ENCODE measurements around the gene MT1H. TPM values are rescaled to one million over a fixed set of nuclear protein-coding genes. Genes with fewer than 3 reads are reported as not detected.

MT1H gene
- total RNA-seq, 1 donor, result not detected

- H2AFZ ChIP-seq (ENCODE audit: low read length), result peak overlapping the region; percentile 95
- H3K27ac ChIP-seq (ENCODE audit: low read depth, low read length), result peak overlapping the region; percentile 83
- peak overlapping the region; percentile 100 for H3K4me2 ChIP-seq (ENCODE audit: insufficient read depth, low read length)
- no peak for TF ChIP-seq CTCF (IDR thresholded peaks at IDR 0.05; ENCODE audit: extremely low read depth, low read depth, low read length)
- DNase-seq (ENCODE audit: insufficient read length, low spot score, missing footprints), result no peak
- H3K27me3 ChIP-seq (ENCODE audit: insufficient read depth, low read length), result no peaks in the 10 kb centered on the region
- peaks cover 14% of the 10 kb centered on the region for H3K4me1 ChIP-seq (ENCODE audit: insufficient read depth, low read length)
- H3K79me2 ChIP-seq (ENCODE audit: insufficient read depth, low read length), result no peaks in the 10 kb centered on the region
- H3K9me3 ChIP-seq (ENCODE audit: low read depth, low read length), result no peaks in the 10 kb centered on the region
- H3K4me3 ChIP-seq (ENCODE audit: insufficient read depth, low read length), result peak overlapping the region; percentile 85
- no peaks in the 10 kb centered on the region for H3K36me3 ChIP-seq (ENCODE audit: insufficient read depth, low read length)
- H4K20me1 ChIP-seq (ENCODE audit: insufficient read depth, low read length), result no peaks in the 10 kb centered on the region
These were observed 13.2 kb downstream of the MT1H start for GRCh38 chr16:56682703-56683397.

DNA sequence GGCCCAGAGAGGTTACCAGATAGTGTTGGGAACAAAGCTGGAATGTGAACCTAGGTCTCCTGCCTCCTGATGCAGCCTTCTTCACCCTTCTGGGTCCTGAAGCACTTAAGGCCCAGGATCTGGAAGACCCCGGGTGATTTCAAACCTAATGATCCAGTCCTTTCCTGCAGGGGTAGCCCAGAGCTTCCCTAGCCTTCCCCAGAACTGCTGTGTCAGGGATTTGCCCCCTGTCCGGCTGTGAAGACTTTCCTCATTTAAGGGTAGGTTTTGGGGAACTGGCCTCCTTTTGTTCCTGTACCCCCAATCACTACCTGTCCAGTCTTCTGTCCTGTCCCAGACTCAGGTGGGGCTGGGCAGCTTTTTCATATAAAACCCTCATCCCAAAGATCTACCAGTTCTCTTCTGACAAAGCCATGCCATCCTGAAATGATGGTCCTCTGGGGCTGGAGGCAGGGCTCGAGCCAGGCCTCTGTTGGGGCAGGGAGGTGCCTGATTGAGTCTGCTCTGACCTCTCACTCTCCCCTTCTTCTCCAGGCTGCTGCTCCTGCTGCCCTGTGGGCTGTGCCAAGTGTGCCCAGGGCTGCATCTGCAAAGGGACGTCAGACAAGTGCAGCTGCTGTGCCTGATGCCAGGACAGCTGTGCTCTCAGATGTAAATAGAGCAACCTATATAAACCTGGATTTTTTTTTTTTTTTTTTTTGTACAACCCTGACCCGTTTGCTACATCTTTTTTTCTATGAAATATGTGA is 14.0 kb downstream of the MT1H start:
- peak overlapping the region; percentile 85 for H3K4me3 ChIP-seq (ENCODE audit: insufficient read depth, low read length)
- no peaks in the 10 kb centered on the region for H4K20me1 ChIP-seq (ENCODE audit: insufficient read depth, low read length)
- H3K27me3 ChIP-seq (ENCODE audit: insufficient read depth, low read length), result no peaks in the 10 kb centered on the region
- H3K4me2 ChIP-seq (ENCODE audit: insufficient read depth, low read length), result peak overlapping the region; percentile 100
- H3K27ac ChIP-seq (ENCODE audit: low read depth, low read length), result no peak overlapping the region
- H3K79me2 ChIP-seq (ENCODE audit: insufficient read depth, low read length), result no peaks in the 10 kb centered on the region
- H3K4me1 ChIP-seq (ENCODE audit: insufficient read depth, low read length), result peaks cover 14% of the 10 kb centered on the region
- no peak for TF ChIP-seq CTCF (IDR thresholded peaks at IDR 0.05; ENCODE audit: extremely low read depth, low read depth, low read length)
- no peak overlapping the region for H2AFZ ChIP-seq (ENCODE audit: low read length)
- H3K36me3 ChIP-seq (ENCODE audit: insufficient read depth, low read length), result no peaks in the 10 kb centered on the region
- H3K9me3 ChIP-seq (ENCODE audit: low read depth, low read length), result no peaks in the 10 kb centered on the region
- DNase-seq (ENCODE audit: insufficient read length, low spot score, missing footprints), result no peak

GRCh38 chr16:56684256-56684925 is 14.8 kb downstream of the MT1H start:
- Histone ChIP-seq H3K4me3 (ENCODE audit: insufficient read depth, low read length) (no peak overlapping the region), H3K4me2 (ENCODE audit: insufficient read depth, low read length) (no peak overlapping the region), H3K27ac (ENCODE audit: low read depth, low read length) (no peak overlapping the region), H3K4me1 (ENCODE audit: insufficient read depth, low read length) (peaks cover 14% of the 10 kb centered on the region), H3K9me3 (ENCODE audit: low read depth, low read length) (no peaks in the 10 kb centered on the region), H2AFZ (ENCODE audit: low read length) (no peak overlapping the region), H3K27me3 (ENCODE audit: insufficient read depth, low read length) (no peaks in the 10 kb centered on the region), H3K36me3 (ENCODE audit: insufficient read depth, low read length) (no peaks in the 10 kb centered on the region), H4K20me1 (ENCODE audit: insufficient read depth, low read length) (no peaks in the 10 kb centered on the region), H3K79me2 (ENCODE audit: insufficient read depth, low read length) (no peaks in the 10 kb centered on the region)
- DNase-seq (ENCODE audit: insufficient read length, low spot score, missing footprints), result no peak
- TF ChIP-seq CTCF (IDR thresholded peaks at IDR 0.05; ENCODE audit: extremely low read depth, low read depth, low read length), result no peak

Data from osteoblast (primary cell).